PC-3 (cell line): ENCODE data around the gene MAN2A2.

Source experiments
- EZH2 ChIP-seq: fragments of 300-600 bp; sonication (generic); IDR thresholded peaks from one replicate; pipeline ENCODE4 v1.6.1; 2017; ENCODE audit warnings: antibody characterized with exemption, mild to moderate bottlenecking, low read length; ENCODE audit not compliant: unreplicated experiment
- EZH2phosphoT487 ChIP-seq: fragments of 300-600 bp; sonication (generic); IDR thresholded peaks from 2 replicates; pipeline ENCODE4 v1.6.1; 2018; ENCODE audit warnings: mild to moderate bottlenecking, antibody characterized with exemption, low read length, borderline replicate concordance
- TF ChIP-seq, protein P1 (sequence below): fragments of 300-600 bp; sonication (generic); conservative IDR thresholded peaks from 2 replicates; pipeline ENCODE4 v1.5.1; 2017; ENCODE audit warnings: antibody characterized with exemption, low read depth, mild to moderate bottlenecking, low read length

- TF ChIP-seq, protein P1, sequence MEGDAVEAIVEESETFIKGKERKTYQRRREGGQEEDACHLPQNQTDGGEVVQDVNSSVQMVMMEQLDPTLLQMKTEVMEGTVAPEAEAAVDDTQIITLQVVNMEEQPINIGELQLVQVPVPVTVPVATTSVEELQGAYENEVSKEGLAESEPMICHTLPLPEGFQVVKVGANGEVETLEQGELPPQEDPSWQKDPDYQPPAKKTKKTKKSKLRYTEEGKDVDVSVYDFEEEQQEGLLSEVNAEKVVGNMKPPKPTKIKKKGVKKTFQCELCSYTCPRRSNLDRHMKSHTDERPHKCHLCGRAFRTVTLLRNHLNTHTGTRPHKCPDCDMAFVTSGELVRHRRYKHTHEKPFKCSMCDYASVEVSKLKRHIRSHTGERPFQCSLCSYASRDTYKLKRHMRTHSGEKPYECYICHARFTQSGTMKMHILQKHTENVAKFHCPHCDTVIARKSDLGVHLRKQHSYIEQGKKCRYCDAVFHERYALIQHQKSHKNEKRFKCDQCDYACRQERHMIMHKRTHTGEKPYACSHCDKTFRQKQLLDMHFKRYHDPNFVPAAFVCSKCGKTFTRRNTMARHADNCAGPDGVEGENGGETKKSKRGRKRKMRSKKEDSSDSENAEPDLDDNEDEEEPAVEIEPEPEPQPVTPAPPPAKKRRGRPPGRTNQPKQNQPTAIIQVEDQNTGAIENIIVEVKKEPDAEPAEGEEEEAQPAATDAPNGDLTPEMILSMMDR: no peak
- TF ChIP-seq EZH2phosphoT487 (no peak), EZH2 (no peak)
These were observed 65.3 kb downstream of the MAN2A2 start for GRCh38 chr15:90968434-90968833.
